Activated CD8-positive, alpha-beta memory T cell treated with anti-CD3 and anti-CD28 coated beads, Interleukin-2, amount 10 ng/mL, durations not matched to agents 7 days and 5 days (primary cell): ENCODE data around the gene RGL1. TPM values are rescaled to one million over a fixed set of nuclear protein-coding genes. Genes with fewer than 3 reads are reported as not detected.
A peak's percentile ranks its signal among the peaks of the same experiment; 100 is the strongest.
"Not testable (repeated sequence)": the region's sequence is repeated elsewhere in the genome, so short reads cannot be mapped to it uniquely, and the experiment has no call there.

Source experiments
- ATAC-seq: fragments of 150-1000 bp; cut with Tn5 transposase; one replicate; pipeline ENCODE4 v1.10.0; 2021; ENCODE audit warnings: moderate library complexity
- CTCF ChIA-PET: fragments of 350-600 bp; sonication (Branson Sonifier 250); formaldehyde crosslinking; loops from one replicate; lab custom pipeline; 2021; ENCODE audit warnings: antibody characterized with exemption; lab: Charles Lee
- DNase-seq: peaks from one replicate; pipeline ENCODE4 v3.0.0-alpha.2; 2020
- H3K27ac Mint-ChIP-seq: one replicate; pipeline ENCODE4 v1.8.0; 2021; ENCODE audit warnings: mild to moderate bottlenecking, mixed read lengths
- H3K27me3 Mint-ChIP-seq: one replicate; pipeline ENCODE4 v1.8.0; 2021; ENCODE audit warnings: mixed read lengths
- H3K36me3 Mint-ChIP-seq: one replicate; pipeline ENCODE4 v1.8.0; 2021; ENCODE audit warnings: mild to moderate bottlenecking, mixed read lengths
- H3K4me1 Mint-ChIP-seq: one replicate; pipeline ENCODE4 v1.8.0; 2021; ENCODE audit warnings: mixed read lengths
- H3K4me3 Mint-ChIP-seq: one replicate; pipeline ENCODE4 v1.8.0; 2021; ENCODE audit warnings: mild to moderate bottlenecking, moderate library complexity, mixed read lengths
- H3K9me3 Mint-ChIP-seq: one replicate; pipeline ENCODE4 v1.8.0; 2022; ENCODE audit warnings: low read depth, mixed read lengths
- total RNA-seq, 2 experiments: library from RNA; stranded (reverse); gene quantifications; one replicate each; pipeline ENCODE4 v1.2.3, GENCODE V29; 2021

RGL1 gene
- 1 to 10 TPM; 2.0 to 2.9 TPM for total RNA-seq

DNA sequence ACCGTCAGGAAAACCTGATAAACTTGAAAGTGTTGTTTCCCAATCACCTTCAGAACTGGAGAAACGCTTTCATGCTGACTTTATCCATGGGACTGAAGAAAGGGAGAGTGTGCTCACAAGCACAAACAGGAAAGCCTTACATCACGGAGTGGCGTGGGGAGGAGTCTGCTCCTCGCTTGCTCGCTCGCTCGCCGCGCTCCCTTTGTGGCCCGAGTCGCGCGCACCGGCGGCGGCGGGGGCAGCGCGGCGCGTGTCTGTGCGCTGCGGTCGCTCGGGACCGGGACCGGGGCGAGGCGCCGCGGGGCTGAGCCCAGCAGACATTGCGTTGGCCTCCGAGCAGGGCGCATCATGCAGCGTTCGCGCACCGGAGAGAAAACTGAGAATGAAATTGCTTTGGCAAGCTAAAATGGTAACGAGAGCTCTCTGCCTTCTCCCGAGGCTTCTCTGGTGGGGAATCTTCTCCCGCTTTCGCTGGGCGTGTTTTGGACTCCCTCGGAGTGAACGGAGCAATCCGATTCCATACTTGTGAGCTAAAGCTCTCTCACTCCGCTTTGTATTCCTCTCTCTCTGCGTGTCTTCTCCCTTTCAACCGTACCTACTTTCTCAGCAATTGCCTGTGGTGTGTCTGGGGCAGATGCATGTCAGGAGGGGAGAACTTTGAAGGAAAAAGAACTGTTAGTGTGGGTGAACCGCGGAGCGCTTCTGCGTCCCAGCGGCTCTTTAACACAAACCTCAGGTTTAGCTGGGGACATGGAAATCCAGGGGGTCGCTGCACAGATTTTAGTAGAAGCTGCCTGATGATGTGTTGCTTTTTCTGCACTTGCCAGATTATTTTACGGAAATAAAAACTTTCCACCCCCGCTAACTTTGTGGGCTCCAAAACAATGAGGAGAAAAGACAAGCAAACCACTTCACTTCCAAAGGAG, at the start of gene RGL1:
Gene RGL1, plus strand, starts transcription at position 205 of the 926 bp plus-strand sequence. Its CDS starts 178 bp downstream, at position 383.
- peak within 1 kb of the TSS; percentile 75 for H3K4me3 Mint-ChIP-seq
- peaks cover 15% of the 10 kb centered on the region for H3K9me3 Mint-ChIP-seq
- H3K27ac Mint-ChIP-seq: no peak within 1 kb of the TSS
- peaks cover 23% of the 10 kb centered on the region for H3K27me3 Mint-ChIP-seq
- DNase-seq (peak; percentile 45), ATAC-seq (peak; percentile 79)
- CTCF ChIA-PET: interaction anchor here (1.1 to 1.3 kb wide), 2 partner anchors 52 to 120 kb away, joined by 3 read pairs; no protein-coding TSS in a partner anchor
- peaks cover 7% of the 10 kb centered on the region for H3K36me3 Mint-ChIP-seq
- peaks cover 19% of the 10 kb centered on the region for H3K4me1 Mint-ChIP-seq

GRCh38 chr1:183756326-183756725, 48.6 kb upstream of the RGL1 start:
- DNase-seq (no peak), ATAC-seq (no peak)
- Mint-ChIP-seq H3K27me3 (no peaks in the 10 kb centered on the region), H3K36me3 (peaks cover 4% of the 10 kb centered on the region), H3K4me1 (no peaks in the 10 kb centered on the region), H3K27ac (no peak overlapping the region), H3K4me3 (no peak overlapping the region), H3K9me3 (peaks cover 7% of the 10 kb centered on the region)
- CTCF ChIA-PET: no interaction called here

- ATAC-seq: no peak
- Mint-ChIP-seq H3K36me3 (peaks cover 4% of the 10 kb centered on the region), H3K27ac (no peak overlapping the region), H3K4me1 (no peaks in the 10 kb centered on the region), H3K4me3 (no peak overlapping the region), H3K27me3 (no peaks in the 10 kb centered on the region), H3K9me3 (peaks cover 4% of the 10 kb centered on the region)
- CTCF ChIA-PET: no interaction called here
- no peak for DNase-seq
These were observed 47.9 kb upstream of the RGL1 start for GRCh38 chr1:183757061-183757460.

- Mint-ChIP-seq H3K27me3 (no peaks in the 10 kb centered on the region), H3K36me3 (peaks cover 1% of the 10 kb centered on the region), H3K4me1 (no peaks in the 10 kb centered on the region), H3K4me3 (no peak overlapping the region), H3K9me3 (peaks cover 6% of the 10 kb centered on the region), H3K27ac (no peak overlapping the region)
- ATAC-seq (no peak), DNase-seq (no peak)
- CTCF ChIA-PET: no interaction called here
These were observed 46.0 kb upstream of the RGL1 start for GRCh38 chr1:183758913-183759312.

- ATAC-seq: no peak
- H3K4me3 Mint-ChIP-seq: no peak overlapping the region
- H3K36me3 Mint-ChIP-seq: peaks cover 5% of the 10 kb centered on the region
- H3K27me3 Mint-ChIP-seq: no peaks in the 10 kb centered on the region
- H3K9me3 Mint-ChIP-seq: peaks cover 8% of the 10 kb centered on the region
- no peak overlapping the region for H3K27ac Mint-ChIP-seq
- no peaks in the 10 kb centered on the region for H3K4me1 Mint-ChIP-seq
- no peak for DNase-seq
- CTCF ChIA-PET: interaction anchor here (0.7 kb wide), 1 partner anchor 17 kb away, joined by 4 read pairs; no protein-coding TSS in a partner anchor
These were observed 44.3 kb upstream of the RGL1 start for GRCh38 chr1:183760661-183761060.

GRCh38 chr1:183761871-183762270, 43.0 kb upstream of the RGL1 start:
- Mint-ChIP-seq H3K27ac (no peak overlapping the region), H3K4me1 (no peaks in the 10 kb centered on the region), H3K4me3 (no peak overlapping the region), H3K27me3 (no peaks in the 10 kb centered on the region), H3K36me3 (peaks cover 5% of the 10 kb centered on the region), H3K9me3 (peaks cover 8% of the 10 kb centered on the region)
- ATAC-seq: no peak
- CTCF ChIA-PET: no interaction called here
- DNase-seq: no peak

GRCh38 chr1:183762856-183763255, 42.1 kb upstream of the RGL1 start:
- ATAC-seq, H3K27ac Mint-ChIP-seq, CTCF ChIA-PET, H3K27me3 Mint-ChIP-seq, H3K36me3 Mint-ChIP-seq, H3K4me3 Mint-ChIP-seq, DNase-seq, H3K4me1 Mint-ChIP-seq, H3K9me3 Mint-ChIP-seq: not testable (repeated sequence)

DNA sequence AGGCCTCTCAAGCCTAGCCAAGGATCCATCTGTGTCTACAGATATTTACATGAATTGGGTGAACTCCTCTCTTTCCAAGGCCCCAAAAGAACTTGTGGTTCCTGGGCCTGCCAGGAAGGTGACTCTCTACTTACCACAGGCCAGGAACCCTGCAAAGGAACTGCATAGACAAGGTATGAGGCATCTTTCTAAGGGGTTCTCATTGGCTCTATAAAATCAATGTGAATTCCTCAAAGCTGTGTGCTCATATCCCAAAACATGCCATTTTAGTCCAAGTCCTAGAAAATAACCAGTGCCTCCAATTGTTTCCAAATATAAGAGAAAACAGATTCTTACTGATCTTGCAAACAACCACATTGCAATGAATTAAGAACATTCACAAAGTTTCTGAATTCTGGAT, 39.9 kb upstream of the RGL1 start:
- CTCF ChIA-PET: no interaction called here
- Mint-ChIP-seq H3K27ac (no peak overlapping the region), H3K4me1 (no peaks in the 10 kb centered on the region), H3K36me3 (peaks cover 5% of the 10 kb centered on the region), H3K4me3 (no peak overlapping the region), H3K27me3 (no peaks in the 10 kb centered on the region), H3K9me3 (peaks cover 10% of the 10 kb centered on the region)
- no peak for ATAC-seq
- no peak for DNase-seq

- DNase-seq: no peak
- Mint-ChIP-seq H3K36me3 (peaks cover 7% of the 10 kb centered on the region), H3K9me3 (peaks cover 19% of the 10 kb centered on the region), H3K27ac (no peak overlapping the region), H3K27me3 (no peaks in the 10 kb centered on the region), H3K4me1 (no peaks in the 10 kb centered on the region), H3K4me3 (no peak overlapping the region)
- ATAC-seq: no peak
- CTCF ChIA-PET: no interaction called here
These were observed 34.7 kb upstream of the RGL1 start for GRCh38 chr1:183769956-183770815.

GRCh38 chr1:183770816-183771128, 34.1 kb upstream of the RGL1 start:
- CTCF ChIA-PET: no interaction called here
- Mint-ChIP-seq H3K4me3 (no peak overlapping the region), H3K27ac (no peak overlapping the region), H3K36me3 (peaks cover 7% of the 10 kb centered on the region), H3K4me1 (no peaks in the 10 kb centered on the region), H3K9me3 (peaks cover 21% of the 10 kb centered on the region), H3K27me3 (no peaks in the 10 kb centered on the region)
- no peak for ATAC-seq
- DNase-seq: no peak

GRCh38 chr1:183773482-183774274, 31.2 kb upstream of the RGL1 start:
- ATAC-seq (no peak), DNase-seq (no peak)
- Mint-ChIP-seq H3K27ac (no peak overlapping the region), H3K36me3 (peaks cover 7% of the 10 kb centered on the region), H3K4me1 (no peaks in the 10 kb centered on the region), H3K4me3 (no peak overlapping the region), H3K27me3 (no peaks in the 10 kb centered on the region), H3K9me3 (peaks cover 25% of the 10 kb centered on the region)
- CTCF ChIA-PET: no interaction called here

DNA sequence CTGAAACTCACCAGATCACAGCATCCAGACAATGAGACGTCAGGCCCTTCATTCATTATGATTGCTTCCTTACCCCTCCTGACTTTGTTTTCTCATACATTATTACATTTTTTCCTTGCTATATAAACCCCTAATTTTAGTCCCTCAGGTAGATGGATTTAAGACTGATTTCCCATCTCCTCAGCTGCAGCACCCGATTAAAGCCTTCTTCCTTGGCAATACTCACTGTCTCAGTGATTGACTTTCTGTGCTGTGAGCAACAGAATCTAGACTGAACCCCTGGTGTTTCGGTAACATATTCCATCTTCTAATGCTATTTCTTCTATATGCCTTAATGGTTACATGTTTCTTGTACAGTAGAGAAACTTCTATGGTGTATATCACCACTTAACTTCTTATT, 30.0 kb upstream of the RGL1 start:
- Mint-ChIP-seq H3K4me3 (no peak overlapping the region), H3K27me3 (no peaks in the 10 kb centered on the region), H3K9me3 (peaks cover 24% of the 10 kb centered on the region), H3K27ac (no peak overlapping the region), H3K36me3 (peaks cover 7% of the 10 kb centered on the region), H3K4me1 (no peaks in the 10 kb centered on the region)
- CTCF ChIA-PET: no interaction called here
- no peak for ATAC-seq
- no peak for DNase-seq

DNA sequence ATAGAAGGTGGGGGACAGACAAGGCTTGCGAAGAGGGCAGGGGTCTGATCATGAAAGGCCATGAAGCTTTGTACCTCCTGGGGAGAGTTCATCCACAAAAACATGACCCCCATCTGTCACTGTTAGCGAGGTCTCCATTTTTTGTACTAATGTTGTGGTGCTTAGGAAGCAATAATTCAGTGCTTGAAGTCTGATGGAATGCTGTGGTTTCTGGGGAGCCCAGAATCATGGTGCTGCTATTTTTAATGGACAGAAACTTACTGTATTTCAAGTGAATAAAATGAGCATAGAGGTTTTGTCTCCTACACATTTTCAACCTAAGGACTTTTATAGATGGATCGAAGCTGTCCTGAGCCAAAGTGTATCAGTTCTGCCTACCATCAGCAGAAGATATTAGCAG, 28.2 kb upstream of the RGL1 start:
- Mint-ChIP-seq H3K27me3 (no peaks in the 10 kb centered on the region), H3K4me3 (no peak overlapping the region), H3K36me3 (peaks cover 4% of the 10 kb centered on the region), H3K9me3 (peaks cover 16% of the 10 kb centered on the region), H3K4me1 (no peaks in the 10 kb centered on the region), H3K27ac (no peak overlapping the region)
- no peak for ATAC-seq
- CTCF ChIA-PET: no interaction called here
- no peak for DNase-seq
